Aorta (tissue), 5 donors: ENCODE results near the gene APBA1. TPM values are rescaled to one million over a fixed set of nuclear protein-coding genes. Genes with fewer than 3 reads are reported as not detected.

Experiments used
- ATAC-seq: fragments of 200-7000 bp; cut with Tn5 transposase; one replicate; pipeline ENCODE4 v1.9.1; 2022; ENCODE audit warnings: moderate library complexity; ENCODE audit not compliant: low FRiP score
- DNase-seq, 2 donors: peaks; one replicate each; pipeline ENCODE4 v3.0.0-alpha.2; 2020
- H3K27ac ChIP-seq, 2 donors: one replicate each; pipeline ENCODE4 v1.5.1; 2013; ENCODE audit warnings: low read length in 2 of 2, mild to moderate bottlenecking in 2 of 2, moderate library complexity in 2 of 2, control low read depth in 1 of 2, inconsistent platforms in 1 of 2, low read depth in 1 of 2
- H3K27me3 ChIP-seq, 2 donors: one replicate each; pipeline ENCODE4 v1.6.1; 2013; ENCODE audit warnings: control low read depth in 1 of 2, low read length in 1 of 2, mild to moderate bottlenecking in 1 of 2, moderate library complexity in 1 of 2; ENCODE audit not compliant: insufficient read depth in 2 of 2, control insufficient read depth in 1 of 2
- H3K36me3 ChIP-seq, 2 donors: one replicate each; pipeline ENCODE4 v1.6.1; 2013; ENCODE audit warnings: control low read depth in 1 of 2, low read length in 1 of 2, mild to moderate bottlenecking in 1 of 2; ENCODE audit not compliant: insufficient read depth in 2 of 2, control insufficient read depth in 1 of 2
- H3K4me1 ChIP-seq, 2 donors: one replicate each; pipeline ENCODE4 v1.6.1; 2013; ENCODE audit warnings: low read length in 2 of 2, control low read depth in 1 of 2, mild to moderate bottlenecking in 1 of 2, moderate library complexity in 1 of 2; ENCODE audit not compliant: insufficient read depth in 2 of 2, control insufficient read depth in 1 of 2
- H3K4me3 ChIP-seq, 2 donors: one replicate each; pipeline ENCODE4 v1.5.1; 2013; ENCODE audit warnings: low read length in 2 of 2, control low read depth in 1 of 2, mild to moderate bottlenecking in 1 of 2
- H3K9me3 ChIP-seq: one replicate; pipeline ENCODE4 v1.6.1; 2013; ENCODE audit warnings: mild to moderate bottlenecking, low read length; ENCODE audit not compliant: control insufficient read depth
- WGBS, 2 donors: extraction: QIAGEN DNeasy Blood & Tissue Kit; methylation state at CpG; one replicate each; pipeline ENCODE4 v1.1.7; 2013; 5-methylcytosine and 5-hydroxymethylcytosine counted together
- intact Hi-C, 2 donors: fragments of 100-400 bp; cut with DNase I; formaldehyde crosslinking; loops; one replicate each; pipeline versions ENCODE4 v1.14.2 to v1.15.0; 2022
- polyA plus RNA-seq, 2 donors: library from polyadenylated mRNA; stranded (reverse); fragments of 200-250 nt; gene quantifications; one replicate each; pipeline ENCODE4 v1.2.3, GENCODE V29; 2013
- total RNA-seq, 2 donors: library from RNA; stranded (reverse); fragmentation: NEBNext Ultra II Directional; extraction: Animal tissue kit (Norgen Biotek cat#: 25700); gene quantifications; one replicate each; pipeline ENCODE4 v1.2.1, GENCODE V29; 2021
- donor health status: healthy with polysubstance abuse.
- donor health status: Bipolar disorder and iron deficiency.
- donor health status: DM: no; HTN: no; CAD: no.
- donor health status: DM: no; HTN: no; CAD: no.
- donor health status: DM: yes; HTN: yes; CAD: no.

The APBA1 gene
- total and polyA plus RNA-seq, 4 donors: 1.9 to 12.6 (median 7.9) TPM

GRCh38 chr9:69466151-69466550 is 206.0 kb downstream of the APBA1 start:
- no peaks in the 10 kb centered on the region for H3K9me3 ChIP-seq
- no peak for ATAC-seq
- no peaks in the 10 kb centered on the region for H3K4me1 ChIP-seq
- H3K27me3 ChIP-seq: no peaks in the 10 kb centered on the region
- H3K36me3 ChIP-seq: no peaks in the 10 kb centered on the region
- 77 to 80% methylated on average over 8 of the region's 8 CpGs for WGBS, 2 donors
- intact Hi-C loops: no loop called here
- H3K4me3 ChIP-seq: no peak overlapping the region
- no peak for DNase-seq
- H3K27ac ChIP-seq: no peak overlapping the region

GRCh38 chr9:69465473-69465872 is 206.7 kb downstream of the APBA1 start:
- Histone ChIP-seq H3K27ac (no peak overlapping the region), H3K27me3 (no peaks in the 10 kb centered on the region), H3K36me3 (no peaks in the 10 kb centered on the region), H3K4me3 (no peak overlapping the region), H3K9me3 (no peaks in the 10 kb centered on the region), H3K4me1 (no peaks in the 10 kb centered on the region)
- no peak for DNase-seq
- WGBS, 2 donors: 13 to 14% methylated on average over 3 of the region's 3 CpGs
- intact Hi-C loops: no loop called here
- peak; percentile 69 for ATAC-seq

DNA sequence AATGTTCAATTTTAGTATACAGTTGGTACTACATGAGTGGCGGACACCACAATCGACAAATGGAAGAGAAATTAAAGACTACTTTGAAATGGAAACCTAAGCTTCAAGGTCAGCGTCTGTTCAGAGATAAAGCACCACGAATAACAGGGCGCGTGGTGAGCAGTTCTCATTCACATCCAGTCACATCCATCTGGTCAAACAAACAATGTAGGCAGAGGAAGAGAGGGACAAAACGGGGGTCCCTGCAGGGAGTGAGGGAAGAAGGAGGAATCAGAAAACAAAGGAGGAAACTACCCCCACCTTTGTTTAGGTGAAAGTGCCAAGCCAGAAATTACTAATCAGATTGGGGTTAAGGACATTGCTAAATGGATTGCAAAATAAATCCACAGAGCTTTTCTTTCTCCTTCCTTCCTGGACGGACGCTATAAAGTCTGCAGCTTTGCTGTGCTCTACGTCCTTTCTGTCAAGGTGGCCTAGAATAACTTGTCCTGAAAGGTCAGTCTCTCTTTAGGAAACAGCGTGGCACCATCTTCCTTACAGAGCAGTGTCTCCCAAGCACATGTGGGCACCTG is 208.6 kb downstream of the APBA1 start:
- no peaks in the 10 kb centered on the region for H3K9me3 ChIP-seq
- WGBS, 2 donors: 82 to 84% methylated on average over 11 of the region's 11 CpGs
- H3K4me1 ChIP-seq: no peaks in the 10 kb centered on the region
- H3K36me3 ChIP-seq: no peaks in the 10 kb centered on the region
- no peak for ATAC-seq
- no peak overlapping the region for H3K4me3 ChIP-seq
- H3K27me3 ChIP-seq: no peaks in the 10 kb centered on the region
- DNase-seq: no peak
- no peak overlapping the region for H3K27ac ChIP-seq
- intact Hi-C loops: no loop called here

DNA sequence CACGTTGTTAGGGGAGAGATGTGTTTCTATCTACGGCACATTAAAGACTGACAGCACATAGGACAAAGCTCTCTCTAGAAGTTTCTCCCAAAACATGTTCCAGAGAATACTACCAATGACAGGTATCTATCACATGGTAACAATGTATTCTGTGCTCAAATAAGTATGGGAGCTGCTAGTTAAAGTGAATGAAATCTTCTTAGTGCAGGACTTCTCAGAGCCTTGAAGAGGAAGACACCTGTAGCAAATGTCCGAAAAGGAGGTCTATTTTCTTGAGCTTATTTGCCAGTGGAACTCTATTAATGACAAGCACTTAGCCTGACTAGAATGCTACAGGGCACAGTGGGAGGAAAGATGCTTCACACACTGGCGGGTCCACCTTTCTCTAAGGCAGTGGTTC is 209.8 kb downstream of the APBA1 start:
- Histone ChIP-seq H3K9me3 (no peaks in the 10 kb centered on the region), H3K4me1 (no peaks in the 10 kb centered on the region), H3K4me3 (no peak overlapping the region), H3K27ac (no peak overlapping the region), H3K27me3 (no peaks in the 10 kb centered on the region), H3K36me3 (peaks cover 0 to 1% of the 10 kb centered on the region in 2 donors)
- no peak for DNase-seq
- intact Hi-C loops: no loop called here
- ATAC-seq: no peak
- 89 to 92% methylated on average over 4 of the region's 4 CpGs for WGBS, 2 donors

GRCh38 chr9:69461103-69461887 is 210.9 kb downstream of the APBA1 start:
- ATAC-seq (no peak), DNase-seq (no peak)
- intact Hi-C loops: no loop called here
- no peaks in the 10 kb centered on the region for H3K9me3 ChIP-seq
- H3K4me3 ChIP-seq: no peak overlapping the region
- H3K36me3 ChIP-seq: peaks cover 0 to 3% of the 10 kb centered on the region in 2 donors
- WGBS, 2 donors: 66 to 67% methylated on average over 6 of the region's 6 CpGs
- H3K27ac ChIP-seq: no peak overlapping the region
- H3K27me3 ChIP-seq: no peaks in the 10 kb centered on the region
- H3K4me1 ChIP-seq: no peaks in the 10 kb centered on the region

- intact Hi-C loops: no loop called here
Measured at GRCh38 chr9:69460012-69460411, 212.2 kb downstream of the APBA1 start.

GRCh38 chr9:69458176-69458575 is 214.0 kb downstream of the APBA1 start:
- no peak for ATAC-seq
- intact Hi-C loops: no loop called here
- no peak overlapping the region for H3K4me3 ChIP-seq
- WGBS, 2 donors: 96 to 99% methylated on average over 3 of the region's 3 CpGs
- no peaks in the 10 kb centered on the region for H3K27me3 ChIP-seq
- DNase-seq: no peak
- H3K36me3 ChIP-seq: peaks cover 0 to 8% of the 10 kb centered on the region in 2 donors
- no peaks in the 10 kb centered on the region for H3K4me1 ChIP-seq
- no peaks in the 10 kb centered on the region for H3K9me3 ChIP-seq
- H3K27ac ChIP-seq: no peak overlapping the region

More at GRCh38 chr9:69460012-69460411, 212.2 kb downstream of the APBA1 start:
- Histone ChIP-seq H3K4me1 (no peaks in the 10 kb centered on the region), H3K9me3 (no peaks in the 10 kb centered on the region), H3K4me3 (no peak overlapping the region), H3K27ac (no peak overlapping the region), H3K27me3 (no peaks in the 10 kb centered on the region), H3K36me3 (peaks cover 0 to 8% of the 10 kb centered on the region in 2 donors)
- DNase-seq (no peak), ATAC-seq (no peak)
- WGBS, 2 donors: 91% methylated on average over 5 of the region's 5 CpGs

GRCh38 chr9:69456201-69456600 is 216.0 kb downstream of the APBA1 start:
- H3K36me3 ChIP-seq: peaks cover 0 to 8% of the 10 kb centered on the region in 2 donors
- 96% methylated on average over 15 of the region's 15 CpGs for WGBS, 2 donors

DNA sequence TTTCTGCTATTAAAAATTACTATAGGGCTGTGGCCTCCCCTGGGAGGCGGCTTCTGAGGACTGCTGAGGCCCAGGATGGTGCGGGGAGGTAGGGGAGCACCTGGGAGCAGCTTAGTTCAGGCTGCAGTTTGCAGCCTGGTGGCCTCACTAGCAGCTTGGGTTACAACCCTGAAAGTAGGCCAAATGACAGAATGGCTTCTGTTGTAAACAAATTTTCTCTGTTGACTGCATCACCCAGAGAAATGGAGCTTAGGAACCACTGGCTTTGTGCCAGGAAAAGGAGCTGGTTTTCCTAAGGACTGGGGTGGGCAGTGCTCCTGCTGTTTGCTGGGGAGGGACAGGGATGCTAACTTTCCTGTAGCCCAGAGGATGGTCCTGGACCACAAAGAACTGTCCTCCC is 216.9 kb downstream of the APBA1 start:
- no peak for DNase-seq
- peaks cover 0 to 10% of the 10 kb centered on the region in 2 donors for H3K36me3 ChIP-seq
- H3K4me3 ChIP-seq: no peak overlapping the region
- no peaks in the 10 kb centered on the region for H3K27me3 ChIP-seq
- WGBS, 2 donors: 98 to 100% methylated on average over 2 of the region's 2 CpGs
- intact Hi-C loops: no loop called here
- no peak for ATAC-seq
- no peak overlapping the region for H3K27ac ChIP-seq
- no peaks in the 10 kb centered on the region for H3K9me3 ChIP-seq
- no peaks in the 10 kb centered on the region for H3K4me1 ChIP-seq

More at GRCh38 chr9:69456201-69456600, 216.0 kb downstream of the APBA1 start:
- Histone ChIP-seq H3K27me3 (no peaks in the 10 kb centered on the region), H3K4me1 (no peaks in the 10 kb centered on the region), H3K27ac (no peak overlapping the region), H3K9me3 (no peaks in the 10 kb centered on the region), H3K4me3 (no peak overlapping the region)
- ATAC-seq (no peak), DNase-seq (no peak)
- intact Hi-C loops: no loop called here
